IMR-90 (cell line): ENCODE measurements around the gene SRBD1. TPM values are rescaled to one million over a fixed set of nuclear protein-coding genes. Genes with fewer than 3 reads are reported as not detected.

Experiments used
- ATAC-seq: fragments of 200-7000 bp; cut with Tn5 transposase; 2 replicates; pipeline ENCODE4 v1.9.1; 2020; ENCODE audit warnings: low read depth, mild to moderate bottlenecking, moderate library complexity
- BruUV-seq: library from RNA; stranded (reverse); fragments of 400-500 nt; replicated peaks from 2 replicates; lab custom pipeline; 2021; lab: Mats Ljungman, UMichigan
- CTCF ChIA-PET: fragments of 300-600 bp; formaldehyde crosslinking; extraction: SDS; loops from one replicate; lab custom pipeline; 2021; ENCODE audit warnings: antibody characterized with exemption; lab: Yijun Ruan, JAX
- POLR2A ChIA-PET: fragments of 300-600 bp; sonication (Branson Sonifier 250); formaldehyde crosslinking; loops from one replicate; lab custom pipeline; 2022; ENCODE audit warnings: antibody characterized with exemption; ENCODE audit not compliant: unreplicated experiment; lab: Charles Lee
- DNase-seq: peaks from one replicate; pipeline ENCODE4 v3.0.0; 2013
- H2AFZ ChIP-seq: replicated peaks from 2 replicates; pipeline ENCODE3; 2013; ENCODE audit warnings: low read length, mild to moderate bottlenecking; ENCODE audit not compliant: poor library complexity
- H2AK5ac ChIP-seq: 2 replicates; pipeline ENCODE4 v1.6.1; 2013; ENCODE audit warnings: low read depth, low read length, inconsistent platforms
- H2AK9ac ChIP-seq: replicated peaks from 2 replicates; pipeline ENCODE3; 2013; ENCODE audit warnings: mild to moderate bottlenecking, low read depth, low read length, moderate library complexity; ENCODE audit not compliant: poor library complexity
- H2BK120ac ChIP-seq: 2 replicates; pipeline ENCODE4 v1.6.1; 2013; ENCODE audit warnings: low read depth, low read length, inconsistent platforms
- H2BK15ac ChIP-seq: 3 replicates; pipeline ENCODE4 v1.6.1; 2013; ENCODE audit warnings: low read depth, low read length, inconsistent platforms
- H2BK20ac ChIP-seq: 2 replicates; pipeline ENCODE4 v1.6.1; 2013; ENCODE audit warnings: low read depth, mild to moderate bottlenecking, inconsistent platforms, low read length, moderate library complexity
- H2BK5ac ChIP-seq: 2 replicates; pipeline ENCODE4 v1.6.1; 2013; ENCODE audit warnings: mild to moderate bottlenecking, low read depth, low read length, inconsistent platforms; ENCODE audit not compliant: poor library complexity, severe bottlenecking
- H3K14ac ChIP-seq: replicated peaks from 2 replicates; pipeline ENCODE4 v1.6.1; 2013; ENCODE audit warnings: low read depth, low read length, inconsistent platforms
- H3K18ac ChIP-seq: 2 replicates; pipeline ENCODE4 v1.6.1; 2013; ENCODE audit warnings: low read depth, low read length, control low read depth
- H3K23ac ChIP-seq: 2 replicates; pipeline ENCODE4 v1.6.1; 2013; ENCODE audit warnings: low read depth, low read length, inconsistent platforms
- H3K27ac ChIP-seq: 2 replicates; pipeline ENCODE4 v1.5.1; 2013; ENCODE audit warnings: mild to moderate bottlenecking, control low read depth, low read length; ENCODE audit not compliant: insufficient read depth
- H3K27me3 ChIP-seq: 2 replicates; pipeline ENCODE4 v1.6.1; 2013; ENCODE audit warnings: low read length; ENCODE audit not compliant: control insufficient read depth, insufficient read depth
- H3K36me3 ChIP-seq: 2 replicates; pipeline ENCODE4 v1.6.1; 2013; ENCODE audit warnings: low read length, mixed read lengths; ENCODE audit not compliant: control insufficient read depth, insufficient read depth
- H3K4ac ChIP-seq: 2 replicates; pipeline ENCODE4 v1.6.1; 2013; ENCODE audit warnings: low read depth, low read length, inconsistent platforms
- H3K4me1 ChIP-seq: 2 replicates; pipeline ENCODE4 v1.6.1; 2013; ENCODE audit warnings: low read length, mixed read lengths; ENCODE audit not compliant: control insufficient read depth, insufficient read depth
- H3K4me2 ChIP-seq: 2 replicates; pipeline ENCODE4 v1.6.1; 2013; ENCODE audit warnings: low read depth, mild to moderate bottlenecking, control low read depth, low read length, moderate library complexity
- H3K4me3 ChIP-seq: 2 replicates; pipeline ENCODE4 v1.5.1; 2013; ENCODE audit warnings: low read depth, mild to moderate bottlenecking, control low read depth, low read length, moderate library complexity; ENCODE audit not compliant: insufficient read depth
- H3K56ac ChIP-seq: 2 replicates; pipeline ENCODE4 v1.6.1; 2013; ENCODE audit warnings: low read length, inconsistent platforms; ENCODE audit not compliant: insufficient read depth; ENCODE audit errors: extremely low read depth
- H3K79me1 ChIP-seq, 2 experiments: 2 replicates each; pipeline ENCODE4 v1.6.1; 2013; ENCODE audit warnings: low read length in 2 of 2, inconsistent platforms in 1 of 2, low read depth in 1 of 2
- H3K9ac ChIP-seq: 2 replicates; pipeline ENCODE4 v1.6.1; 2013; ENCODE audit warnings: low read depth, low read length, control low read depth
- H3K9me1 ChIP-seq: 2 replicates; pipeline ENCODE4 v1.6.1; 2013; ENCODE audit warnings: low read length, inconsistent platforms; ENCODE audit not compliant: insufficient read depth
- H3K9me3 ChIP-seq: 2 replicates; pipeline ENCODE4 v1.6.1; 2013; ENCODE audit warnings: low read length; ENCODE audit not compliant: control insufficient read depth, insufficient read depth
- H4K20me1 ChIP-seq: 2 replicates; pipeline ENCODE4 v1.6.1; 2013; ENCODE audit warnings: low read length, inconsistent platforms; ENCODE audit not compliant: insufficient read depth
- H4K5ac ChIP-seq: 2 replicates; pipeline ENCODE4 v1.6.1; 2013; ENCODE audit warnings: mild to moderate bottlenecking, low read depth, low read length, control low read depth
- H4K8ac ChIP-seq, 2 experiments: 2 replicates each; pipeline ENCODE4 v1.6.1; 2013; ENCODE audit warnings: low read depth in 2 of 2, low read length in 2 of 2, control low read depth in 1 of 2, inconsistent platforms in 1 of 2
- H4K91ac ChIP-seq: 2 replicates; pipeline ENCODE4 v1.6.1; 2013; ENCODE audit warnings: low read depth, low read length, inconsistent platforms; ENCODE audit not compliant: insufficient read depth
- CEBPB ChIP-seq: IDR thresholded peaks from 2 replicates; pipeline ENCODE4 v1.6.1; 2012; ENCODE audit warnings: low read depth, low read length, improper control_type of control experiment
- CTCF ChIP-seq: conservative IDR thresholded peaks from 2 replicates; pipeline ENCODE4 v1.5.1; 2012; ENCODE audit warnings: mild to moderate bottlenecking, low read depth, low read length, improper control_type of control experiment
- FOS ChIP-seq: fragments of 150-350 bp; IDR thresholded peaks from 2 replicates; pipeline ENCODE4 v1.6.1; 2016; ENCODE audit warnings: low read depth, low read length
- MAFK ChIP-seq: IDR thresholded peaks from 2 replicates; pipeline ENCODE4 v1.6.1; 2012; ENCODE audit warnings: low read depth, low read length, improper control_type of control experiment
- MXI1 ChIP-seq: IDR thresholded peaks from 2 replicates; pipeline ENCODE4 v1.6.1; 2012; ENCODE audit warnings: low read depth, mild to moderate bottlenecking, low read length, moderate library complexity, borderline replicate concordance
- NFE2L2 ChIP-seq: fragments of 150-350 bp; IDR thresholded peaks from 2 replicates; pipeline ENCODE4 v1.6.1; 2016; ENCODE audit warnings: low read depth, mild to moderate bottlenecking, low read length
- POLR2A ChIP-seq: IDR thresholded peaks from 2 replicates; pipeline ENCODE4 v1.6.1; 2012; ENCODE audit warnings: mild to moderate bottlenecking, low read depth, low read length
- RAD21 ChIP-seq: IDR thresholded peaks from 2 replicates; pipeline ENCODE4 v1.6.1; 2012; ENCODE audit warnings: low read length, improper control_type of control experiment
- RCOR1 ChIP-seq: IDR thresholded peaks from 2 replicates; pipeline ENCODE4 v1.6.1; 2012; ENCODE audit warnings: mild to moderate bottlenecking, low read length, improper control_type of control experiment; ENCODE audit not compliant: insufficient replicate concordance
- RFX5 ChIP-seq: IDR thresholded peaks from 2 replicates; pipeline ENCODE4 v1.8.0; 2012; ENCODE audit warnings: low read depth, mild to moderate bottlenecking, low read length, moderate library complexity
- USF2 ChIP-seq: fragments of 150-350 bp; IDR thresholded peaks from 2 replicates; pipeline ENCODE4 v1.6.1; 2017; ENCODE audit warnings: mild to moderate bottlenecking, antibody characterized with exemption, low read length, low read depth
- WGBS, 2 experiments: methylation state at CpG; one replicate each; pipeline versions ENCODE4 v1.1.5 to v1.1.7; 2013; ENCODE audit warnings: missing lambda C conversion rate in 2 of 2; ENCODE audit not compliant: insufficient read length in 1 of 2; ENCODE audit errors: extremely low coverage in 2 of 2; 5-methylcytosine and 5-hydroxymethylcytosine counted together
- dilution Hi-C: fragments of 300-500 bp; cut with HindIII; formaldehyde crosslinking; loops from one replicate; pipeline ENCODE4 v1.14.3; 2018; ENCODE audit warnings: low sequenced_read_pairs; ENCODE audit not compliant: unreplicated experiment
- in situ Hi-C: fragments of 300-500 bp; cut with MboI; formaldehyde crosslinking; loops from 3 replicates; pipeline ENCODE4 v1.14.3; 2019; ENCODE audit warnings: low sequenced_read_pairs, inconsistent platforms, mixed read lengths
- intact Hi-C: fragments of 100-400 bp; cut with micrococcal nuclease; formaldehyde crosslinking; loops from 2 replicates; pipeline ENCODE4 v1.10.0; 2022
- polyA plus RNA-seq, 3 experiments: library from polyadenylated mRNA; depleted of rRNA; stranded (reverse); fragments of >200 nt; gene quantifications; 2 replicates each; pipeline ENCODE4 v1.2.3, GENCODE V29; 2012; ENCODE audit warnings: low replicate concordance in 1 of 3
- total RNA-seq: library from RNA; depleted of rRNA; stranded (reverse); fragments of >200 nt; gene quantifications from 2 replicates; pipeline ENCODE4 v1.2.3, GENCODE V29; 2012

The SRBD1 gene
- total and polyA plus RNA-seq, 2 of the 4 experiments (the other 2 are of a cell fraction): 3.5 to 14.7 TPM

GRCh38 chr2:45450634-45451033, 160.4 kb downstream of the SRBD1 start:
- H3K36me3 ChIP-seq: no peaks in the 10 kb centered on the region
- H2BK5ac ChIP-seq: no peak overlapping the region
- H3K23ac ChIP-seq: no peak overlapping the region
- no peak overlapping the region for H3K4me2 ChIP-seq
- dilution Hi-C loops (no loop called here), intact Hi-C loops (no loop called here), in situ Hi-C loops (no loop called here)
- ChIA-PET CTCF (no interaction called here), POLR2A (no interaction called here)
- H2BK15ac ChIP-seq: no peak overlapping the region
- H3K27me3 ChIP-seq: no peaks in the 10 kb centered on the region
- no peak overlapping the region for H2AK5ac ChIP-seq
- H2BK20ac ChIP-seq: no peak overlapping the region
- H3K4me3 ChIP-seq: no peak overlapping the region
- no peak overlapping the region for H3K27ac ChIP-seq
- H4K20me1 ChIP-seq: no peaks in the 10 kb centered on the region
- no CpG with 5 or more reads among the region's 2 CpGs for WGBS, 2 experiments
- no peaks in the 10 kb centered on the region for H3K9me1 ChIP-seq
- H2AK9ac ChIP-seq: no peak overlapping the region
- no peak overlapping the region for H3K9ac ChIP-seq
- no peaks in the 10 kb centered on the region for H3K79me1 ChIP-seq
- H2AFZ ChIP-seq: no peak overlapping the region
- ATAC-seq (no peak), DNase-seq (no peak)
- no peaks in the 10 kb centered on the region for H3K4me1 ChIP-seq
- no peak overlapping the region for H3K56ac ChIP-seq
- no peak overlapping the region for H2BK120ac ChIP-seq
- no peak overlapping the region for H3K18ac ChIP-seq
- no peak overlapping the region for H3K14ac ChIP-seq
- no peak overlapping the region for H4K8ac ChIP-seq
- no peak overlapping the region for H4K5ac ChIP-seq
- TF ChIP-seq RCOR1 (no peak), USF2 (no peak), POLR2A (no peak), RFX5 (no peak), RAD21 (no peak), FOS (no peak), CTCF (no peak), NFE2L2 (no peak), MAFK (no peak), MXI1 (no peak), CEBPB (no peak)
- no TSS peak for BruUV-seq
- no peaks in the 10 kb centered on the region for H3K9me3 ChIP-seq
- H3K4ac ChIP-seq: no peak overlapping the region
- H4K91ac ChIP-seq: no peak overlapping the region
